Bronchial smooth muscle cell (primary cell): Measurements from ENCODE around the gene PINLYP. TPM values are rescaled to one million over a fixed set of nuclear protein-coding genes. Genes with fewer than 3 reads are reported as not detected.

Experiments used
- total RNA-seq: library from RNA; depleted of rRNA; stranded (reverse); fragments of >200 nt; gene quantifications from 2 replicates; pipeline ENCODE4 v1.2.1, GENCODE V29; 2014

The PINLYP gene
- total RNA-seq, result 3.8 and 6.3 TPM in 2 replicates

GRCh38 chr19:43575156-43575950, at the start of gene PINLYP, which contains the start of gene XRCC1:
TSS of gene PINLYP (plus strand) at chr19:43575801. CDS start at chr19:43577192, 1,391 bp downstream.
TSS of gene XRCC1 (minus strand) at chr19:43575527. CDS start at chr19:43575458, 69 bp downstream.

GRCh38 chr19:43526884-43527859, 48.4 kb upstream of the PINLYP start, which contains the start of gene ETHE1:
TSS of gene ETHE1 (minus strand) at chr19:43527201. CDS start at chr19:43527177, 24 bp downstream.

GRCh38 chr19:43532962-43533545, 42.5 kb upstream of the PINLYP start, which contains the start of gene ZNF575:
TSS of gene ZNF575 (plus strand) at chr19:43533188. CDS start at chr19:43534423, 1,235 bp downstream.

GRCh38 chr19:43595999-43596841, 20.6 kb downstream of the PINLYP start, which contains the start of the genes IRGQ and ZNF576:
TSS of gene IRGQ (minus strand) at chr19:43596134. CDS start at chr19:43595338, 796 bp downstream.
TSS of gene ZNF576 (plus strand) at chr19:43596595. CDS start at chr19:43597109, 514 bp downstream.

GRCh38 chr19:43611788-43612187, 36.2 kb downstream of the PINLYP start, which contains the start of gene SRRM5:
TSS of gene SRRM5 (plus strand) at chr19:43612088. CDS start at chr19:43612122, 34 bp downstream.

GRCh38 chr19:43619262-43620060, 43.9 kb downstream of the PINLYP start, which contains the start of gene ZNF428:
TSS of gene ZNF428 (minus strand) at chr19:43619629. CDS start at chr19:43614304, 5,325 bp downstream.

Other genes with a start within 250 kb of the PINLYP start
- gene CD177, start 222.1 kb upstream of the PINLYP start, total RNA-seq, result 0.16 TPM in 1 of 2 replicates, not detected in the other
- not detected in 2 replicates for gene TEX101, start 160.9 kb upstream of the PINLYP start, total RNA-seq
- 0.17 and 1.1 TPM in 2 replicates for gene LYPD3, start 110.2 kb upstream of the PINLYP start, total RNA-seq
- gene PHLDB3, start 71.1 kb upstream of the PINLYP start, total RNA-seq, result 18.4 and 41.0 TPM in 2 replicates
- 93.0 and 131 TPM in 2 replicates for gene ETHE1, start 48.6 kb upstream of the PINLYP start, total RNA-seq
- gene ZNF575, start 42.6 kb upstream of the PINLYP start, total RNA-seq, result 0.16 and 0.60 TPM in 2 replicates
- gene XRCC1, start 274 bp upstream of the PINLYP start, total RNA-seq, result 10.5 and 17.8 TPM in 2 replicates
- 12.9 and 14.2 TPM in 2 replicates for gene IRGQ, start 20.3 kb downstream of the PINLYP start, total RNA-seq
- 8.2 and 8.8 TPM in 2 replicates for gene ZNF576, start 20.8 kb downstream of the PINLYP start, total RNA-seq
- gene SRRM5, start 36.3 kb downstream of the PINLYP start, total RNA-seq, result not detected in 2 replicates
- 40.5 and 44.7 TPM in 2 replicates for gene ZNF428, start 43.8 kb downstream of the PINLYP start, total RNA-seq
- gene CADM4, start 64.0 kb downstream of the PINLYP start, total RNA-seq, result 1.4 and 1.7 TPM in 2 replicates
- 43.1 and 51.4 TPM in 2 replicates for gene PLAUR, start 94.4 kb downstream of the PINLYP start, total RNA-seq
- not detected in 2 replicates for gene IRGC, start 140.3 kb downstream of the PINLYP start, total RNA-seq
- gene SMG9, start 179.2 kb downstream of the PINLYP start, total RNA-seq, result 4.3 and 8.8 TPM in 2 replicates
- gene KCNN4, start 205.2 kb downstream of the PINLYP start, total RNA-seq, result 0.77 and 3.3 TPM in 2 replicates
- gene LYPD5, start 226.6 kb downstream of the PINLYP start, total RNA-seq, result 0.95 and 1.9 TPM in 2 replicates